Measurements from ENCODE around the gene SLC6A9.

- TF ChIP-seq CTCF (IDR thresholded peaks at IDR 0.05; ENCODE audit: poor library complexity) (no peak), EZH2 (IDR thresholded peaks at IDR 0.05; ENCODE audit: borderline replicate concordance) (no peak)
These were observed 55.9 kb downstream of the SLC6A9 start for GRCh38 chr1:43975249-43975961.

All from hepatocyte (in vitro differentiated cells).